ENCODE data around the gene HES1. TPM values are rescaled to one million over a fixed set of nuclear protein-coding genes. Genes with fewer than 3 reads are reported as not detected.

HES1 gene
- total and polyA plus RNA-seq, 7 experiments from 2014 or later: 3.9 to 4.2 (median 4.2) TPM; not detected in 4

DNA sequence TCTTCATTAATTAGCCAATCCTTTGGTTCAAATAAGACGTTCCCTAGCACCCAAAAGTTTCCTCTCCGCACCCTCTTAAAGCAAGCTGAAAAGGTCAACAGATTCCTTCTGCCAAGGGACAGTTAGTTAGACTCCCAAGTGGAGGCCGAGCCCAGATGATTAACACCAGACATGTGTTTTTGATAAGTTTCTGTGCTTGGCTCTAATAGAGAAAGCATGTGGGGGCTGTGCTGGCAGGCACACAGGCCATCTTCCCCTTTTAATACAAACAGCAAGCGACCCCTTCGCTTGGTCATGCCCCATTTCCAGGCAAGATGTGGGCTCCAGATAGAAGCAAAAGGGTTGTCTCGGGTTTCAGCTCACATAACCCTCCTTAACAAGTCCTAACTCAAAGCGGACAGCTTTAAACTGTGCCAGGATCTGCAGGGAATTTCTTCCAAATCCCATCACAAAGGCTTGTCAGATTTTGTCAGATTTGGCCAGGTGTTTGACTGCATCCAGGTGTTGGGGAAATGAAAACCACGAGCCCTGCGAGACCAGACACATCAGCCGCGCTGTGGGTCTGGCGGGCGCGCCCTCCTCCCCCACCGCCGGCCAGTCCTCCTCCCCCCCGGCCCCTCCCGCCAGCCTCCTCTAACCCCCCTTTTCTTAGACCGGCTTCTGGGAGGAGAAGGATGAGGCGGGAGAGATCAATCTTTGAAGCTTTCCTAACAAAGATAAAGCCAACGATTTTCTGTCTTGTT is 3.3 kb downstream of the HES1 start:
- peak overlapping the region in 9 of 10 donors; percentile 26 to 85 (median 62) for H3K4me3 Mint-ChIP-seq
- no peaks in the 10 kb centered on the region for H3K36me3 ChIP-seq (ENCODE audit: control insufficient read depth in 2 of 3, insufficient read depth in 3 of 3, low read length in 3 of 3)
- H3K27ac ChIP-seq (ENCODE audit: low read depth, low read length): no peak overlapping the region
- H3K9me3 ChIP-seq (ENCODE audit: control insufficient read depth in 2 of 3, low read length in 3 of 3): no peaks in the 10 kb centered on the region
- H3K4me1 ChIP-seq (ENCODE audit: control insufficient read depth in 2 of 2, insufficient read depth in 2 of 2, low read length in 2 of 2): peaks cover 25 to 37% of the 10 kb centered on the region in 2 donors
- peaks cover 6 to 7% of the 10 kb centered on the region in 2 donors for H3K27me3 ChIP-seq (ENCODE audit: control insufficient read depth in 2 of 2, insufficient read depth in 2 of 2, low read length in 2 of 2)
- no peak for ATAC-seq
- peaks cover 28 to 53% (median 43%) of the 10 kb centered on the region in 7 donors for H3K4me1 Mint-ChIP-seq
- no peak for DNase-seq
- peak overlapping the region in 3 of 9 donors; percentile 5 to 59 (median 48) for H3K27ac Mint-ChIP-seq
- peaks cover 0 to 57% (median 30%) of the 10 kb centered on the region in 5 donors for H3K27me3 Mint-ChIP-seq
- peaks cover 0 to 3% (median 0%) of the 10 kb centered on the region in 5 donors for H3K36me3 Mint-ChIP-seq
- peaks cover 0 to 2% (median 0%) of the 10 kb centered on the region in 11 donors for H3K9me3 Mint-ChIP-seq
- H3K4me3 ChIP-seq (ENCODE audit: low read length): no peak overlapping the region
- POLR2A ChIA-PET: no interaction called here
- CTCF ChIA-PET: interaction anchor here (0.7 to 3.9 kb wide), 4 partner anchors 177 to 474 kb away, joined by 3 to 12 read pairs (median 4); no protein-coding TSS in a partner anchor
- intact Hi-C loops (cut with micrococcal nuclease): loop anchor here (5.0 to 10.0 kb wide), 10 partner anchors 174 to 1244 kb away; partner anchors contain the start of genes OPA1 (in 2 of the 2), ATP13A3 (in 1 of the 2) and FAM43A (in 1 of the 2)

DNA sequence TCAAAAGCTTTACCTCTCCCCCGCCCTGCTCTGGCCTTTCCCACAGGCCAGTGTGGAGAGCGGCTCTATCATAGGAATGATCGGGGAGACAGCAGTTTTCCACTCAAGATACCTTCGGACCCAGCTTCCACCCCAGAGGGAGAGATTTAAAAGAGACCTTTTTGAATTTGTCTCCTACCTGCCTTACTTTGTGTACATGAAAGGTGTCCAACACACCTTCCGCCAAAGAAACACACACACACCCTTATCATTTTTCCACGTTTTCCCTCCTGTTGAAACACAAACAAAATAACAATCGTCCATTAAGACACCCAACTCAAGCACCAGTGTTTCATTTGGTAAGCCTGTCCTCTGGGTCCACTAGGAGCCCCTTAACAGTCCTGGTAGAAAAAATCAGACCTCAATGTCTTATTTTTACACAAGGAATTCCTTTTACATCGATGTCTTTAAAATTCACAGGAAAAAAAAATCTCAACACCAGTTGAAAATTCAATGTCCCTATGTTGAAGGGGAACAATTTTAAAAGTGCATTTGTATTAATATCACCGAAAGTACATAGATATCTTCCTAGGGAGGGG is 4.0 kb downstream of the HES1 start:
- H3K9me3 ChIP-seq (ENCODE audit: control insufficient read depth in 2 of 3, low read length in 3 of 3): no peaks in the 10 kb centered on the region
- peaks cover 0 to 60% (median 30%) of the 10 kb centered on the region in 5 donors for H3K27me3 Mint-ChIP-seq
- H3K4me3 Mint-ChIP-seq: peak overlapping the region in 8 of 10 donors; percentile 31 to 85 (median 59)
- DNase-seq (no peak), ATAC-seq (no peak)
- H3K4me3 ChIP-seq (ENCODE audit: low read length): no peak overlapping the region
- peaks cover 25 to 37% of the 10 kb centered on the region in 2 donors for H3K4me1 ChIP-seq (ENCODE audit: control insufficient read depth in 2 of 2, insufficient read depth in 2 of 2, low read length in 2 of 2)
- H3K4me1 Mint-ChIP-seq: peaks cover 28 to 52% (median 43%) of the 10 kb centered on the region in 7 donors
- H3K36me3 ChIP-seq (ENCODE audit: control insufficient read depth in 2 of 3, insufficient read depth in 3 of 3, low read length in 3 of 3): no peaks in the 10 kb centered on the region
- no peak overlapping the region for H3K27ac ChIP-seq (ENCODE audit: low read depth, low read length)
- intact Hi-C loops (cut with micrococcal nuclease): loop anchor here (2.0 to 10.0 kb wide), 12 partner anchors 52 to 1245 kb away; partner anchors contain the start of genes OPA1 (in 2 of the 2), ATP13A3 (in 1 of the 2) and FAM43A (in 1 of the 2)
- CTCF ChIA-PET: interaction anchor here (0.7 to 3.9 kb wide), 3 partner anchors 177 to 475 kb away, joined by 3 to 12 read pairs (median 4); no protein-coding TSS in a partner anchor
- H3K27ac Mint-ChIP-seq: peak overlapping the region in 5 of 9 donors; percentile 5 to 72 (median 57)
- POLR2A ChIA-PET: no interaction called here
- peaks cover 6 to 7% of the 10 kb centered on the region in 2 donors for H3K27me3 ChIP-seq (ENCODE audit: control insufficient read depth in 2 of 2, insufficient read depth in 2 of 2, low read length in 2 of 2)
- H3K36me3 Mint-ChIP-seq: peaks cover 0 to 3% (median 0%) of the 10 kb centered on the region in 5 donors
- peaks cover 0 to 2% (median 0%) of the 10 kb centered on the region in 11 donors for H3K9me3 Mint-ChIP-seq

DNA sequence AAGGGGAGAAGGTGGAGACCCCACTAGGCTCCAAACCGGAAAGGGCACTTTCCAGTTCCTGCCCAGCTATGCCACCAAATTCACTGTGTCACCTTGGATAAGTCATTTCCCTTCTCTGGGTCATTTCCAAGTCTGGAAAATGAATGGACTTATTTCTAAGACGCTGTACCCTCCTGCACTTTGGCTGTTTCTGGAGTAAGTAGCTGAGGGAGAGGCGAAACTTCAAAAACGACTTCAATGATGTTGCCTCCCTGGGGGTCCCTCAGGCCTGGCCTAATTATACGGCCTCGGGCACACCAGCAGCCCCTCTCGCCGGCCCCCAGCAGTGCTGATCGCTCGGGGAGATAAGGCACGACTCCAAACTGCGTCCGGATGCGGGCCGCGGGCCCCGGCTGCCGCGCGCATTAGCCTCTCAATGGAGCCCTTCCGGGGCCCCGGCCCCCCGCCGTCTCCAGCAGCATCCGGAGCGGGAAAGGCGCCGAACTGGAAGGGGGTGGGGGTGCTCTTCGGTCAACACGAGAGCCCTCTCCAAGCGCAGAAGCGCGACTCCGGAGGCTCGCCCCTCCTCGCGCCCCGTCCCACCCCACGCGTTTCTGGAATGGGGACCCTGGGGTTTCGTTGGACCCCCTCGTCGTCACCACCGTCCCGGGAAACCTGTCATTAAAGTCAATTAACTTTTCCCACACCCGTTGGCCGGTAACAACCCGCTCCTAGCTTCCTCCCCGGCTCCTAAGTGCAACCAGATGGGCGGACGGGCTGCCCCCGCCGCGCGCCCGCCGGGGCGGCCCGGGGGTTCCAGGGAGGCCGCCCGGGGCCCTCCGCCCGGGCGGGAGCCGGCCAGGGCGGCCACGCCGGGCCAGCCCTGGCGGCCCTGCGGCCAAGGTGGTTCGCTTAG is 4.8 kb downstream of the HES1 start:
- peaks cover 0 to 2% (median 0%) of the 10 kb centered on the region in 11 donors for H3K9me3 Mint-ChIP-seq
- POLR2A ChIA-PET: interaction anchor here (1.2 to 1.3 kb wide), 2 partner anchors 8 to 10 kb away, joined by 3 to 5 read pairs; no protein-coding TSS in a partner anchor
- peak overlapping the region; percentile 31 to 85 (median 62) for H3K4me3 Mint-ChIP-seq
- H3K9me3 ChIP-seq (ENCODE audit: control insufficient read depth in 2 of 3, low read length in 3 of 3): no peaks in the 10 kb centered on the region
- DNase-seq: peak in 4 of 9 donors; percentile 21 to 37 (median 26)
- H3K36me3 ChIP-seq (ENCODE audit: control insufficient read depth in 2 of 3, insufficient read depth in 3 of 3, low read length in 3 of 3): no peaks in the 10 kb centered on the region
- H3K27me3 Mint-ChIP-seq: peaks cover 0 to 65% (median 28%) of the 10 kb centered on the region in 5 donors
- peak overlapping the region; percentile 43 for H3K4me3 ChIP-seq (ENCODE audit: low read length)
- H3K36me3 Mint-ChIP-seq: peaks cover 0 to 3% (median 0%) of the 10 kb centered on the region in 5 donors
- H3K27me3 ChIP-seq (ENCODE audit: control insufficient read depth in 2 of 2, insufficient read depth in 2 of 2, low read length in 2 of 2): peaks cover 1 to 7% of the 10 kb centered on the region in 2 donors
- H3K27ac Mint-ChIP-seq: peak overlapping the region in 1 of 9 donors; percentile 48
- peaks cover 16 to 29% of the 10 kb centered on the region in 2 donors for H3K4me1 ChIP-seq (ENCODE audit: control insufficient read depth in 2 of 2, insufficient read depth in 2 of 2, low read length in 2 of 2)
- ATAC-seq: no peak
- no peak overlapping the region for H3K27ac ChIP-seq (ENCODE audit: low read depth, low read length)
- CTCF ChIA-PET: interaction anchor here (0.5 to 1.0 kb wide), 2 partner anchors 19 to 475 kb away, joined by 4 read pairs; no protein-coding TSS in a partner anchor
- intact Hi-C loops (cut with micrococcal nuclease): loop anchor here (1.0 to 5.0 kb wide), 4 partner anchors 7 to 257 kb away; no protein-coding TSS in a partner anchor
- peaks cover 26 to 48% (median 39%) of the 10 kb centered on the region in 7 donors for H3K4me1 Mint-ChIP-seq

DNA sequence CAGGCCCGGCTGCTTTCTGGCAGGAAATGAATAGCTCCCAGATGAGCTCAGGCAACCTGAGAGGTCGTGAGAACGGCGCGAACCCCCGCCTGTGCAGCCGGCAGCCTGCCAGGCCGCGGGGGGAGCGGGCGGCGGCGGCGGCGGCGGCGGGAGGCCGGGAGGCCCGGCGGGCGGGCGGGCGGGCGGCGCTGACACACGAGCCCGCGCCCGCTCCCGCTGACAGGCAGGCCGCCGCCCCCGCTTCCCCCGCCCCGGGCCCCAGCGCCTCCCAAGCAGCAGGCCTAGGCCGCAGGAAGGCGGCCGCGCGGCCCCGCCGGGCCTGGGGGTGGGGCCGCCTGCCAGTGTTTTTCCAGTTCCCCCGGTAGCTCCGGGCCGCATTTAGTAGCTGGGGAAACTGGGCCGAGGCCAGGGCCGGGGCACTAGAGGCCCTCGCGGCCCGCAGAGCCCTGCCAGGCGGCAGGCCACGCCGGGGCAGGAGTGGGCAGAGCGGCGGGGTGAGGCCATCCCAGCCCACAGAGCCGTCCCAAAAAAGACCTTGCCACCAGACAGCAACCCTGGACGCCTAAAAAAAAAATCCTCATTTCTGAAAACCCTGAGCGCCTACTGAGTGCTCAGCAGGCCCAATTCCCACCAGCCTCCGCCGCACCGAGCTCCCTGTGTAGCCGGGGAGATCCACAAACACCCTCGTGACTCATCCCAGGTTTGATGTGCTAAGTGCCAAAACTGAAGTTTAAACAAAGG is 5.6 kb downstream of the HES1 start:
- H3K27ac Mint-ChIP-seq: peak overlapping the region; percentile 14 to 82 (median 60)
- Histone ChIP-seq H3K9me3 (ENCODE audit: control insufficient read depth in 2 of 3, low read length in 3 of 3) (no peaks in the 10 kb centered on the region), H3K4me3 (ENCODE audit: low read length) (peak overlapping the region; percentile 40), H3K36me3 (ENCODE audit: control insufficient read depth in 2 of 3, insufficient read depth in 3 of 3, low read length in 3 of 3) (no peaks in the 10 kb centered on the region), H3K27me3 (ENCODE audit: control insufficient read depth in 2 of 2, insufficient read depth in 2 of 2, low read length in 2 of 2) (peaks cover 0 to 7% of the 10 kb centered on the region in 2 donors), H3K4me1 (ENCODE audit: control insufficient read depth in 2 of 2, insufficient read depth in 2 of 2, low read length in 2 of 2) (peaks cover 8 to 21% of the 10 kb centered on the region in 2 donors), H3K27ac (ENCODE audit: low read depth, low read length) (peak overlapping the region; percentile 42)
- H3K36me3 Mint-ChIP-seq: peaks cover 0 to 3% (median 0%) of the 10 kb centered on the region in 5 donors
- DNase-seq (peak in 7 of 9 donors; percentile 36 to 74 (median 46)), ATAC-seq (peak; percentile 55)
- intact Hi-C loops (cut with micrococcal nuclease): loop anchor here (1.0 to 5.0 kb wide), 4 partner anchors 8 to 256 kb away; no protein-coding TSS in a partner anchor
- H3K9me3 Mint-ChIP-seq: peaks cover 0 to 2% (median 0%) of the 10 kb centered on the region in 11 donors
- peak overlapping the region; percentile 69 to 91 (median 80) for H3K4me3 Mint-ChIP-seq
- peaks cover 18 to 41% (median 31%) of the 10 kb centered on the region in 7 donors for H3K4me1 Mint-ChIP-seq
- ChIA-PET CTCF (interaction anchor here (0.5 to 1.0 kb wide), 2 partner anchors 18 to 476 kb away, joined by 4 read pairs; no protein-coding TSS in a partner anchor), POLR2A (interaction anchor here (1.2 to 1.3 kb wide), 2 partner anchors 9 to 11 kb away, joined by 3 to 5 read pairs; no protein-coding TSS in a partner anchor)
- peaks cover 0 to 60% (median 20%) of the 10 kb centered on the region in 5 donors for H3K27me3 Mint-ChIP-seq

DNA sequence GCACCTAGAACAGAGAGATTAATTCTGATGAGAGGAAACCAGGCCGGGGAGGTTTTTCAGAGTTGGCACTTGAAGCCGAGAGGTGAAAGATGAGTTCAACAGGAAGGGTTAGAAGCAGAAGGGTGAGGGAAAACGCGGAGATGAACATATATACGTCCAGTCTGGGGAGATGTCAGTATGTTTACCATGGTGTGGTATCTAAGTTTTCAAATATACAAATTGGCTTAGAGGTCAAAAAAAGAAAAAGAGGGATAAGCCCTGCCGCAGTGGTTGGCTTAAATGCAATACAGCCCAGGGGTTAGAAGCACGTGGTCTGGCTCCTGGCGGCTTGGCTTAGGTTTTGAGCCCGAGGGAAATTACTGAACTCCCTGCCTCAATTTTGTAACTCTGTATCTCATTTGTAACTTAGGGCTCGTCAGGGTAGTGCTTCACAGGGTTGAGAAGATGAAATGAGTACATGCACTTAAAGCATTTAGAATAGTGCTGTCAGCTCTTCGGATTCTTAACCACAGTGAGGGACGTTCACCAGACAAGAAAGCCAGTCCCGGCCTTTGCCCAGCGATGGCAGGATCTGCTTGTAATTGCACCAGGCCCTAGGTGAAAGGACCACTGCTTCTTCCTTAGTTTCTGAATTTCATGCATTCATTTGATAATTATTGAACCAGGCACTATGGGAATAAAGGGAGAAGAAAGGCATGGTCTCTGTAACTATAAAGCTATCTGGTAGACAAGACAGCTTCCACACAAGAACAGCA is 6.4 kb downstream of the HES1 start:
- Histone ChIP-seq H3K4me3 (ENCODE audit: low read length) (peak overlapping the region; percentile 40), H3K27me3 (ENCODE audit: control insufficient read depth in 2 of 2, insufficient read depth in 2 of 2, low read length in 2 of 2) (peaks cover 0 to 7% of the 10 kb centered on the region in 2 donors), H3K9me3 (ENCODE audit: control insufficient read depth in 2 of 3, low read length in 3 of 3) (no peaks in the 10 kb centered on the region), H3K4me1 (ENCODE audit: control insufficient read depth in 2 of 2, insufficient read depth in 2 of 2, low read length in 2 of 2) (peaks cover 3 to 13% of the 10 kb centered on the region in 2 donors), H3K27ac (ENCODE audit: low read depth, low read length) (peak overlapping the region; percentile 42), H3K36me3 (ENCODE audit: control insufficient read depth in 2 of 3, insufficient read depth in 3 of 3, low read length in 3 of 3) (no peaks in the 10 kb centered on the region)
- Mint-ChIP-seq H3K9me3 (peaks cover 0 to 4% (median 0%) of the 10 kb centered on the region in 11 donors), H3K4me1 (peaks cover 11 to 34% (median 23%) of the 10 kb centered on the region in 7 donors), H3K4me3 (peak overlapping the region; percentile 69 to 91 (median 80)), H3K36me3 (peaks cover 0 to 3% (median 0%) of the 10 kb centered on the region in 5 donors), H3K27ac (peak overlapping the region; percentile 14 to 82 (median 63)), H3K27me3 (peaks cover 0 to 53% (median 13%) of the 10 kb centered on the region in 5 donors)
- CTCF ChIA-PET: interaction anchor here (0.6 kb wide), 1 partner anchor 1317 kb away, joined by 6 read pairs; no protein-coding TSS in a partner anchor
- intact Hi-C loops (cut with micrococcal nuclease): loop anchor here in 1 of 2 donors (5.0 kb wide), 1 partner anchor 50 kb away; no protein-coding TSS in a partner anchor
- POLR2A ChIA-PET: interaction anchor here (1.3 kb wide), 1 partner anchor 12 kb away, joined by 5 read pairs; no protein-coding TSS in a partner anchor
- no peak for ATAC-seq
- no peak for DNase-seq
